OCI-LY1 (cell line): ENCODE measurements around the gene CEP250.

ENCODE experiments used
- EZH2 ChIP-seq: fragments of 200-600 bp; sonication (generic), shearing (Covaris generic); IDR thresholded peaks from 2 replicates; pipeline ENCODE4 v1.8.0; 2017; ENCODE audit warnings: borderline replicate concordance, mixed run types, mild to moderate bottlenecking, antibody characterized with exemption, low read length, moderate library complexity, mixed read lengths
- TF ChIP-seq, protein P1 (sequence below): fragments of 200-600 bp; sonication (generic), shearing (Covaris generic); IDR thresholded peaks from 2 replicates; pipeline ENCODE4 v1.5.1; 2017; ENCODE audit warnings: mild to moderate bottlenecking, antibody characterized with exemption, low read length, moderate library complexity, mixed read lengths

DNA sequence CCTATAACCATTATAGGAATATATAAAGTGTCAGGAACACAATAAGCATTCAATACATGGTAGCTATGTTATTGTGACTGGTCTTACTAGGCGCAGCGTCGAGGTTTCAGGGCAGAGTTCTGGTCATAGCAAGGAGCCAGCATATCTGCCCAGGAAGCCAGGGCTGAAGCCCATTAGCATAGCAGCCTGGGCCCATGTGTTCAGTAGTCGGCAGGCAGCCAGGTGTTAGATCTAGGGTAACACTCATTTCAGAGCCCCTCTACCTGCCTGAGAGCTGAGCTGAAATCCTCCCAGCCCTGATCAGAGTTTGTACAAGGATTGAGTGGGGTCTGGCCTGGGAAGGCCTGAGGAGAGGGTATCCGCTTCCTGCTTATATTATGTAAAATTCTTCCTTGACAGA, 41.9 kb downstream of the CEP250 start:
- TF ChIP-seq, protein P1, sequence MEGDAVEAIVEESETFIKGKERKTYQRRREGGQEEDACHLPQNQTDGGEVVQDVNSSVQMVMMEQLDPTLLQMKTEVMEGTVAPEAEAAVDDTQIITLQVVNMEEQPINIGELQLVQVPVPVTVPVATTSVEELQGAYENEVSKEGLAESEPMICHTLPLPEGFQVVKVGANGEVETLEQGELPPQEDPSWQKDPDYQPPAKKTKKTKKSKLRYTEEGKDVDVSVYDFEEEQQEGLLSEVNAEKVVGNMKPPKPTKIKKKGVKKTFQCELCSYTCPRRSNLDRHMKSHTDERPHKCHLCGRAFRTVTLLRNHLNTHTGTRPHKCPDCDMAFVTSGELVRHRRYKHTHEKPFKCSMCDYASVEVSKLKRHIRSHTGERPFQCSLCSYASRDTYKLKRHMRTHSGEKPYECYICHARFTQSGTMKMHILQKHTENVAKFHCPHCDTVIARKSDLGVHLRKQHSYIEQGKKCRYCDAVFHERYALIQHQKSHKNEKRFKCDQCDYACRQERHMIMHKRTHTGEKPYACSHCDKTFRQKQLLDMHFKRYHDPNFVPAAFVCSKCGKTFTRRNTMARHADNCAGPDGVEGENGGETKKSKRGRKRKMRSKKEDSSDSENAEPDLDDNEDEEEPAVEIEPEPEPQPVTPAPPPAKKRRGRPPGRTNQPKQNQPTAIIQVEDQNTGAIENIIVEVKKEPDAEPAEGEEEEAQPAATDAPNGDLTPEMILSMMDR = no peak
- no peak for TF ChIP-seq EZH2
